ENCODE measurements around the gene KCTD17. TPM values are rescaled to one million over a fixed set of nuclear protein-coding genes. Genes with fewer than 3 reads are reported as not detected.

KCTD17 gene
- total and polyA plus RNA-seq, 2 donors (not counting 1 experiment from before 2014, with no cell fraction given): 10.6 to 19.3 TPM

DNA sequence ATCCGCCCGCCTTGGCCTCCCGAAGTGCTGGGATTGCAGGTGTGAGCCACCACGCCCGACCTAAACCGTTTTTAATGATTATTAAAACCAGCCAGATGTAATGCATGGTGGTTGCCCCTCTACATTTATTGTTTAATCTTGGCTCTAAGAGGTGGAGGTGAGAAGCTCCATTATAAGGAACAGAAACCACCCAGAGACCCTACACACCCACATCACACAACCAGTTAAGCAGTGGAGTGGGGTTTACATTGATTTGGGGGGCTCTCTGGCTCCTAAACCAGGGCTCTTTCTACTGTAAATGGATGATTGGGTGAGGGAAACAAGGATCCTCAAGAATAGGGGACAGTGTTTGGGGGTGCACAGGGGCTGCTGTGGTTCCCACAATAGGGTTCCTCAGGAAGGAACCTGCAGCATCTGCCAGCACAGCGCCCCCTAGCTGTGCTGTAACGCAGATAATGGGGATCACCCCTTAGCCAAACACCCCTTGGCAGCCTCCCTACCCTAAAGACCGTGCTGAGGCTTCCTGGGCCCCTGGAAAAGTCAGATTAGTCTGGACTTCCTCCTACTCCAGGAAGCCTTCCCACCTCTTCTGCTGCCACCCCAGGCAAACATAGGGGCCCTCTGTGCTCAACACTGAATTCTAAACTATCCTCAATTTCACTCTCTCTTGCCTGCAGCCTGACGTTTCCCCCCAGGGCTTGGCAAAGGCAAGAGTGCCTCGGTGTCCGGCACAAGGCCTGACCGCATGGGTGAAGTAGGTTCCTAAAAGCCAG, 29.6 kb upstream of the KCTD17 start:
- Histone ChIP-seq H3K9me3 (ENCODE audit: control insufficient read depth, insufficient read depth, low read depth, low read length) (no peaks in the 10 kb centered on the region), H3K9ac (ENCODE audit: insufficient read depth, low read length) (no peak overlapping the region), H3K4me1 (ENCODE audit: control insufficient read depth, extremely low read depth, insufficient read depth, low read length) (peaks cover 4% of the 10 kb centered on the region), H3K4me2 (ENCODE audit: extremely low read depth, insufficient read depth, low read length) (no peak overlapping the region), H3K36me3 (ENCODE audit: control insufficient read depth, insufficient read depth, low read length) (peaks cover 2% of the 10 kb centered on the region), H3K4me3 (replicated peaks in 1 of 4; ENCODE audit: control extremely low read depth in 1 of 4, insufficient read depth in 1 of 4, low read depth in 3 of 4, low read length in 4 of 4) (no peak overlapping the region), H2AFZ (ENCODE audit: low read length) (no peak overlapping the region), H3K27me3 (ENCODE audit: control insufficient read depth, insufficient read depth, low read length) (no peaks in the 10 kb centered on the region), H3K79me2 (ENCODE audit: control insufficient read depth, insufficient read depth, low read length) (peaks cover 5% of the 10 kb centered on the region), H3K27ac (ENCODE audit: insufficient read depth, low read length) (no peak overlapping the region), H4K20me1 (ENCODE audit: control insufficient read depth, extremely low read depth, insufficient read depth, low read length) (no peaks in the 10 kb centered on the region)
- TF ChIP-seq, protein P1, sequence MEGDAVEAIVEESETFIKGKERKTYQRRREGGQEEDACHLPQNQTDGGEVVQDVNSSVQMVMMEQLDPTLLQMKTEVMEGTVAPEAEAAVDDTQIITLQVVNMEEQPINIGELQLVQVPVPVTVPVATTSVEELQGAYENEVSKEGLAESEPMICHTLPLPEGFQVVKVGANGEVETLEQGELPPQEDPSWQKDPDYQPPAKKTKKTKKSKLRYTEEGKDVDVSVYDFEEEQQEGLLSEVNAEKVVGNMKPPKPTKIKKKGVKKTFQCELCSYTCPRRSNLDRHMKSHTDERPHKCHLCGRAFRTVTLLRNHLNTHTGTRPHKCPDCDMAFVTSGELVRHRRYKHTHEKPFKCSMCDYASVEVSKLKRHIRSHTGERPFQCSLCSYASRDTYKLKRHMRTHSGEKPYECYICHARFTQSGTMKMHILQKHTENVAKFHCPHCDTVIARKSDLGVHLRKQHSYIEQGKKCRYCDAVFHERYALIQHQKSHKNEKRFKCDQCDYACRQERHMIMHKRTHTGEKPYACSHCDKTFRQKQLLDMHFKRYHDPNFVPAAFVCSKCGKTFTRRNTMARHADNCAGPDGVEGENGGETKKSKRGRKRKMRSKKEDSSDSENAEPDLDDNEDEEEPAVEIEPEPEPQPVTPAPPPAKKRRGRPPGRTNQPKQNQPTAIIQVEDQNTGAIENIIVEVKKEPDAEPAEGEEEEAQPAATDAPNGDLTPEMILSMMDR (conservative IDR thresholded peaks at IDR 0.05 in 1 of 2, IDR thresholded peaks at IDR 0.05 in 1 of 2; ENCODE audit: low read depth in 1 of 2, low read length in 2 of 2): peak; percentile 62 to 75
- no peak for TF ChIP-seq EZH2 (IDR thresholded peaks at IDR 0.05; ENCODE audit: low read length, missing control alignments)
- DNase-seq (ENCODE audit: low read depth in 2 of 2): peak; percentile 25 to 43

DNA sequence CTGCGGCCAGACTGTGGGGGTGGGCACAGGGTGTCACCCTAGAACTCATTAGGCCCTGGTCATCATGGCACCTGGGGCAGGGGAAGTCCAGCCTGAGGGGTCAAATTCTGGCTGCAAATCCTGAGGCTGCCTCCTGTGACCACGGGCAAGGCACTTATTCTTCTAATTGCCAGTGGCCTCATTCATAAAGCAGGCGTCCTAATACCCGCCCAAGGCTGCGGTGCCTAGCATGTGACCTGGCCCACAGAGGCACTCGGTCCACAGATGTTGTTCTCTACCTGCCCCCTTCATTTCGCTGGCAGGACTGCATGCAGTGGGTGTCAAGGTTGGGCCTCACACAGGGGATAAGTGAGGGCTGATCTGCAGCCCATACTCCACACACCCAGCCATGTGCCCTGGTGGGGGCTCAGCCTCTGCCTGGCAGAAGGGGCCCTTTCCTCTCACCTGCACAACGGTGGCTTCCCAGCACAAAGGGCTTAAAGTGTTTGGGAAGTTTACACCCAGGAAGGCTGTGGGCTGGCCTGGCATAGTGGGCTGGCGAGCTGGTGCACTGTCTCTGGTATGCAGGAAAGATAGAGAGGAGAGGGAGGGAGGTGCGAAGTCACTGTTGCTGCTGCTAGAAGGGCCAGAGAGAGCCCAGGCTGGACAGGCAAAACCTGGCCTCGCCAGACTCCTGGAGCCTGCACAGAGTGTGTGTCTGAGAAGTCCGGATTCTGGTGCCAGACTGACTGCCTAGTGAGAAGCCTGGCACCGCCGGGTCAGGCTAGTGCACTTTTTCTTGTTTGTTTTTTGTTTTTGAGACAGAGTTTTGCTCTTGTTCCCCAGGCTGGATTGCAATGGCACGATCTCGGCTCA, 28.8 kb upstream of the KCTD17 start:
- no peak for DNase-seq (ENCODE audit: low read depth in 2 of 2)
- Histone ChIP-seq H3K4me3 (replicated peaks in 1 of 4; ENCODE audit: control extremely low read depth in 1 of 4, insufficient read depth in 1 of 4, low read depth in 3 of 4, low read length in 4 of 4) (no peak overlapping the region), H3K36me3 (ENCODE audit: control insufficient read depth, insufficient read depth, low read length) (peaks cover 2% of the 10 kb centered on the region)

More for the DNA sequence above, 28.8 kb upstream of the KCTD17 start:
- Histone ChIP-seq H3K9ac (ENCODE audit: insufficient read depth, low read length) (no peak overlapping the region), H3K4me1 (ENCODE audit: control insufficient read depth, extremely low read depth, insufficient read depth, low read length) (peaks cover 4% of the 10 kb centered on the region), H3K27me3 (ENCODE audit: control insufficient read depth, insufficient read depth, low read length) (no peaks in the 10 kb centered on the region), H3K27ac (ENCODE audit: insufficient read depth, low read length) (no peak overlapping the region), H3K9me3 (ENCODE audit: control insufficient read depth, insufficient read depth, low read depth, low read length) (no peaks in the 10 kb centered on the region), H4K20me1 (ENCODE audit: control insufficient read depth, extremely low read depth, insufficient read depth, low read length) (no peaks in the 10 kb centered on the region), H3K79me2 (ENCODE audit: control insufficient read depth, insufficient read depth, low read length) (peaks cover 5% of the 10 kb centered on the region), H2AFZ (ENCODE audit: low read length) (no peak overlapping the region), H3K4me2 (ENCODE audit: extremely low read depth, insufficient read depth, low read length) (no peak overlapping the region)
- TF ChIP-seq, protein P1 (conservative IDR thresholded peaks at IDR 0.05 in 1 of 2, IDR thresholded peaks at IDR 0.05 in 1 of 2; ENCODE audit: low read depth in 1 of 2, low read length in 2 of 2): no peak
- no peak for TF ChIP-seq EZH2 (IDR thresholded peaks at IDR 0.05; ENCODE audit: low read length, missing control alignments)
